Ovary (tissue), 9 donors: ENCODE data around the gene BACE2. TPM values are rescaled to one million over a fixed set of nuclear protein-coding genes. Genes with fewer than 3 reads are reported as not detected.

ENCODE experiments used
- DNase-seq, 5 donors: peaks; one replicate each; pipeline ENCODE4 v3.0.0-alpha.2; 2019 to 2020
- H3K27ac ChIP-seq, 2 donors: fragments of 200-600 bp; one replicate each; pipeline versions ENCODE4 v1.5.1 to v1.8.0; 2019 to 2022
- H3K27me3 ChIP-seq: fragments of 200-600 bp; one replicate; pipeline ENCODE4 v1.8.0; 2022
- H3K36me3 ChIP-seq: fragments of 200-600 bp; sonication (generic); one replicate; pipeline ENCODE4 v1.5.1; 2019
- H3K4me1 ChIP-seq: one replicate; pipeline ENCODE4 v1.8.1; 2013; ENCODE audit warnings: mild to moderate bottlenecking, moderate library complexity; ENCODE audit not compliant: insufficient read depth
- H3K4me3 ChIP-seq: fragments of 200-600 bp; sonication (generic); one replicate; pipeline ENCODE4 v1.5.1; 2017
- H3K9me3 ChIP-seq, 2 donors: fragments of 200-600 bp in 1 of 2; sonication (generic) in 1 of 2; one replicate each; pipeline versions ENCODE4 v1.5.1 to v1.8.1; 2013 to 2019; ENCODE audit warnings: mild to moderate bottlenecking in 1 of 2, moderate library complexity in 1 of 2
- CTCF ChIP-seq, 3 donors: fragments of 450-650 bp in 2 of 3; fragments of 200-600 bp in 1 of 3; IDR thresholded peaks; one replicate each; pipeline versions ENCODE4 v1.5.1 to v1.8.0; 2016 to 2022; ENCODE audit warnings: antibody characterized with exemption in 3 of 3, mild to moderate bottlenecking in 1 of 3
- EP300 ChIP-seq: sonication (generic); formaldehyde crosslinking; IDR thresholded peaks from one replicate; pipeline ENCODE4 v1.6.1; 2017; ENCODE audit warnings: antibody characterized with exemption
- POLR2A ChIP-seq: fragments of 450-650 bp; IDR thresholded peaks from one replicate; pipeline ENCODE4 v1.6.1; 2017; ENCODE audit warnings: antibody characterized with exemption, mild to moderate bottlenecking, moderate library complexity
- WGBS, 3 donors: extraction: QIAGEN DNeasy Blood & Tissue Kit in 1 of 3; methylation state at CpG; one replicate each; pipeline versions ENCODE4 v1.1.5 to v1.1.7; 2013 to 2017; 5-methylcytosine and 5-hydroxymethylcytosine counted together
- intact Hi-C, 4 donors: fragments of 100-400 bp; cut with DNase I; formaldehyde crosslinking; loops; one replicate each; pipeline versions ENCODE4 v1.11.0 to v1.15.1; 2022 to 2023
- polyA plus RNA-seq, 2 donors: library from polyadenylated mRNA; stranded (reverse); fragments of 200-250 nt in 1 of 2; fragments of 350-450 nt in 1 of 2; fragmentation: Illumina TruSeq in 1 of 2; extraction: RNeasy Lipid Tissue Mini Kit (QIAGEN cat#74804) in 1 of 2; gene quantifications; one replicate each; pipeline ENCODE4 v1.2.3, GENCODE V29; 2013 to 2014
- total RNA-seq, 7 donors: library from RNA; depleted of rRNA in 2 of 7; stranded (reverse); fragments of >200 nt in 2 of 7; fragmentation: NEBNext Ultra II Directional in 3 of 7; extraction: Animal tissue kit (Norgen Biotek cat#: 25700) in 3 of 7; gene quantifications; one replicate each; pipeline versions ENCODE4 v1.1.0 to v1.2.4, GENCODE V29; 2016 to 2023
- donor health status: DM: no; HTN: no; CAD: no; lungs with moderate emphysema.
- donor health status: DM: no; HTN: no; CAD: no.
- donor health status: Bipolar disorder and iron deficiency.
- donor health status: DM: yes; HTN: yes; CAD: no.
- donor health status: DM: no; HTN: no; CAD: no.
- donor health status: DM: yes; HTN: yes; CAD: no.

BACE2 gene
- total and polyA plus RNA-seq, 9 donors, result 11.4 to 75.6 (median 24.4) TPM

- no peaks in the 10 kb centered on the region for H3K36me3 ChIP-seq
- no peak for TF ChIP-seq CTCF (IDR thresholded peaks at IDR 0.05)
- TF ChIP-seq POLR2A, result no peak
- no peak for TF ChIP-seq EP300
These were observed 64.1 kb downstream of the BACE2 start for GRCh38 chr21:41232013-41232412.

DNA sequence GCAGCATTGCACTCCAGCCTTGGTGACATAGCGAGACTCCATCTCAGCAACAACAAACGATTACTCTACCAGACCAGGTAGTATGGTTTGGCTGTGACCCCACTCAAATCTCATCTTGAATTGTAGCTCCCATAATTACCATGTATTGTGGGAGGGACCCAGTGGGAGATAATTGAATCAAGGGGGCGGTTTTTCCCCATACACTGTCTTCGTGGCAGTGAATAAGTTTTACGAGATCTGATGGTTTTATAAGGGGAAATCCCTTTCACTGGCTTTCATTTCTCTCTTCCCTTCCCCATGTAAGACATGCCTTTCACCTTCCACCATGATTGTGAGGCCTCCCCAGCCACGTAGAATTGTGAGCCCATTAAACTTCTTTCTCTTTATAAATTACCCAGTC lies 66.0 kb downstream of the BACE2 start:
- Histone ChIP-seq H3K27me3 (no peaks in the 10 kb centered on the region), H3K27ac (no peak overlapping the region)

More at GRCh38 chr21:41232013-41232412, 64.1 kb downstream of the BACE2 start:
- intact Hi-C loops, result no loop called here
- no peak for DNase-seq
- Histone ChIP-seq H3K27ac (no peak overlapping the region), H3K4me3 (no peak overlapping the region), H3K27me3 (no peaks in the 10 kb centered on the region), H3K4me1 (no peaks in the 10 kb centered on the region), H3K9me3 (no peaks in the 10 kb centered on the region)
- 89 to 96% (median 93%) methylated on average over 10 of the region's 10 CpGs for WGBS, 3 donors

GRCh38 chr21:41234569-41234968 lies 66.6 kb downstream of the BACE2 start:
- Histone ChIP-seq H3K27ac (no peak overlapping the region), H3K4me3 (no peak overlapping the region), H3K4me1 (no peaks in the 10 kb centered on the region), H3K36me3 (no peaks in the 10 kb centered on the region), H3K27me3 (no peaks in the 10 kb centered on the region), H3K9me3 (no peaks in the 10 kb centered on the region)
- intact Hi-C loops, result no loop called here
- 81 to 88% (median 84%) methylated on average over 5 of the region's 5 CpGs for WGBS, 3 donors
- TF ChIP-seq EP300, result no peak
- no peak for TF ChIP-seq CTCF (IDR thresholded peaks at IDR 0.05)
- TF ChIP-seq POLR2A, result no peak
- DNase-seq, result no peak

More for the DNA sequence above, 66.0 kb downstream of the BACE2 start:
- intact Hi-C loops, result no loop called here
- 87 to 89% (median 89%) methylated on average over 6 of the region's 6 CpGs for WGBS, 3 donors
- H3K9me3 ChIP-seq, result no peaks in the 10 kb centered on the region
- no peaks in the 10 kb centered on the region for H3K36me3 ChIP-seq
- H3K4me1 ChIP-seq, result no peaks in the 10 kb centered on the region
- H3K4me3 ChIP-seq, result no peak overlapping the region
- no peak for TF ChIP-seq CTCF (IDR thresholded peaks at IDR 0.05)
- no peak for TF ChIP-seq POLR2A
- TF ChIP-seq EP300, result no peak
- DNase-seq, result no peak

DNA sequence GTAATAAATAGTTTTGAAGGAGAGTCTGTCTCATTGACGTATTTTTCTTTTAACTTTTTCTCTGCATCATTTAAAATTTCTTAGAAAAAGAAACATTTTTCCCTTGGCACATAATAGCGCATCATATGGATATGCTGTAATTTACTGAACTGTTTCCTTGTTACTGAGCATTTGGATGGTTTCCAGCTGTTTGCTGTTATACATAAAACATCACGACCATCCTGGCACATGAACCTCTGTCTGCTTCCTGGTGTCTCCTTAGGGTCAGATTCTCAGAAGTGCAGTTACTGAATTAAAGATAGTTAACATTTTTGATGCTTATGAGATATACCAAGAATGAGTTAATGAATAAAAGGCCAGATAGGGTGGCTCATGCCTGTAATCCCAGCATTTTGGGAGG lies 67.2 kb downstream of the BACE2 start:
- intact Hi-C loops, result no loop called here
- Histone ChIP-seq H3K27me3 (no peaks in the 10 kb centered on the region), H3K4me1 (no peaks in the 10 kb centered on the region), H3K27ac (no peak overlapping the region), H3K4me3 (no peak overlapping the region), H3K9me3 (no peaks in the 10 kb centered on the region), H3K36me3 (no peaks in the 10 kb centered on the region)
- DNase-seq, result no peak
- 62 to 69% (median 67%) methylated on average over 3 of the region's 3 CpGs for WGBS, 3 donors
- TF ChIP-seq EP300 (no peak), POLR2A (no peak), CTCF (IDR thresholded peaks at IDR 0.05) (no peak)
